Fibroblast of villous mesenchyme (primary cell): ENCODE results near the gene AGBL4. TPM values are rescaled to one million over a fixed set of nuclear protein-coding genes. Genes with fewer than 3 reads are reported as not detected.

Source experiments
- DNase-seq: peaks from one replicate; pipeline ENCODE4 v3.0.0-alpha.2; 2010; ENCODE audit warnings: low read depth
- H3K4me3 ChIP-seq: 2 replicates; pipeline ENCODE4 v1.5.1; 2011; ENCODE audit warnings: low read depth, mild to moderate bottlenecking, low read length
- CTCF ChIP-seq: IDR thresholded peaks from 2 replicates; pipeline ENCODE4 v1.5.1; 2012; ENCODE audit warnings: low read depth, mild to moderate bottlenecking, low read length; ENCODE audit not compliant: insufficient read depth
- total RNA-seq: library from RNA; depleted of rRNA; stranded (reverse); fragments of >200 nt; gene quantifications from 2 replicates; pipeline ENCODE4 v1.2.3, GENCODE V29; 2012

Gene AGBL4
- total RNA-seq, 1 donor, result not detected

DNA sequence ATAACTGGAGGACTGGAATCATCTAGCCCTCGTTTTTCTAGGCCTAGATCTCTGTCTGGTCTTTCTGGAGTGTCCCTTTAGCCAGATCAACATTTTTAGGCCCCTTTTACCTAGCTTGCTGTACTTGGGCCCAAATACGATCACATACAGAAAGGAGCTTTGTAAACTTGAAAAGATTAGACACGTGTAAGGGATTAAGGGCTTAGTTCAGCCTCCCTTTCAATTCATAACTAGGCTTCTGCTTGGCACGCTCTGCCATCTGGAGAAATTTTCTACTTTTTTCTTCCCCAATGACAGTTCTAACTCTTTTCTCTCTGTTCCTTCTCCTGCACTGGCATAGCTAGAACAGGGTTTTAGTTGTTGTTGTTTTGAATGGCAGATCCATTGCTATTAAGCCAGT, 1093.7 kb downstream of the AGBL4 start:
- DNase-seq, result no peak
- no peak for TF ChIP-seq CTCF
- H3K4me3 ChIP-seq, result no peak overlapping the region

DNA sequence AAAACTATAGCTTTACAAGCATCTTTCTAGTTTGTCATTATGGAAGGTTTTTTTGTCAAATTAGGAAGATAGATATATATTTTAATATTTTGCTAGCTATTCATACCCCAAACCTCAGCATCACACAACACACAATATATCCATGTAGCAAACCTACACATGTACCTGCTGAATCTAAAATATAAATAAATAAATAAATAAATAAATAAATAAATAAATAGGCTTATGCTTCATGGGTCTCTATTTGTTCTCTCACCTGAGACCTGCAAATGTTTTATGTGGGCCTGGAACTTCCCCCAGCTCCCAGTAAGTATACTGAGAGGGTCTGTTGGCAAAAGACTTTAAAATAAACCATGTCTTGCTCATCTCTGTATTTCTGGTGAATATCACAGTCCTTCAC, 1099.7 kb downstream of the AGBL4 start:
- no peak for DNase-seq
- no peak overlapping the region for H3K4me3 ChIP-seq
- no peak for TF ChIP-seq CTCF

- no peak overlapping the region for H3K4me3 ChIP-seq
- DNase-seq, result no peak
- no peak for TF ChIP-seq CTCF
Measured at GRCh38 chr1:48923116-48923515, 1100.6 kb downstream of the AGBL4 start.

- no peak for TF ChIP-seq CTCF
- no peak overlapping the region for H3K4me3 ChIP-seq
- DNase-seq, result no peak
Measured at GRCh38 chr1:48920851-48921250, 1102.9 kb downstream of the AGBL4 start.

- no peak overlapping the region for H3K4me3 ChIP-seq
- no peak for DNase-seq
- no peak for TF ChIP-seq CTCF
Measured at GRCh38 chr1:48917901-48918603, 1105.7 kb downstream of the AGBL4 start.

- TF ChIP-seq CTCF, result no peak
- H3K4me3 ChIP-seq, result no peak overlapping the region
- DNase-seq, result no peak
Measured at GRCh38 chr1:48917070-48917454, 1106.7 kb downstream of the AGBL4 start.
